GM18519 (cell line): Measurements from ENCODE around the gene SLFN14.
"Not testable (repeated sequence)": the region's sequence is repeated elsewhere in the genome, so short reads cannot be mapped to it uniquely, and the experiment has no call there.

Source experiments
- ATAC-seq: cut with Tn5 transposase; IDR thresholded peaks from one replicate; pipeline ENCODE4 v1.9.1; 2021; ENCODE audit warnings: mild to moderate bottlenecking, moderate library complexity; ENCODE audit not compliant: unreplicated experiment, low FRiP score

SLFN14 gene

GRCh38 chr17:35529326-35529725, 31.3 kb downstream of the SLFN14 start:
- not testable (repeated sequence) for ATAC-seq

DNA sequence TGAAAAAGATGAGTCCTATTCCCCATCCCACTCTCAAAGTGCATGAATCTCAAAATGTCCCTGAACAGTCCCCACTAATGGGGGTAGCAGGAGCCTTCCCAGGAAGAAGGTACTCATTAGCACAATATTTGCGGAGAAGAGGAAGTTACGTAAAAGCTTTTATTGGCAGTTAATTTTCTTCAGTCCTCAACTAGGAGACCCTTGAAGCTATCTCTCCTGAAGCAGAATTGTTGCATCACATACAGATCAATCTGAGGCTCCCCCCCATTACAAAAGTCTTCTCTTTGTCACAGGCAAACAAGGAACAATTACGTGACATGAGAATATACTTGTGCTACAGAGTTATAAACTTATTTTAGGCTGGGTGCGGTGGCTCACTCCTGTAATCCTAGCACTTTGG, 37.3 kb downstream of the SLFN14 start:
- ATAC-seq = no peak

GRCh38 chr17:35521654-35522256, 38.9 kb downstream of the SLFN14 start:
- ATAC-seq = not testable (repeated sequence)

- no peak for ATAC-seq
Measured at GRCh38 chr17:35521150-35521549, 39.5 kb downstream of the SLFN14 start.

DNA sequence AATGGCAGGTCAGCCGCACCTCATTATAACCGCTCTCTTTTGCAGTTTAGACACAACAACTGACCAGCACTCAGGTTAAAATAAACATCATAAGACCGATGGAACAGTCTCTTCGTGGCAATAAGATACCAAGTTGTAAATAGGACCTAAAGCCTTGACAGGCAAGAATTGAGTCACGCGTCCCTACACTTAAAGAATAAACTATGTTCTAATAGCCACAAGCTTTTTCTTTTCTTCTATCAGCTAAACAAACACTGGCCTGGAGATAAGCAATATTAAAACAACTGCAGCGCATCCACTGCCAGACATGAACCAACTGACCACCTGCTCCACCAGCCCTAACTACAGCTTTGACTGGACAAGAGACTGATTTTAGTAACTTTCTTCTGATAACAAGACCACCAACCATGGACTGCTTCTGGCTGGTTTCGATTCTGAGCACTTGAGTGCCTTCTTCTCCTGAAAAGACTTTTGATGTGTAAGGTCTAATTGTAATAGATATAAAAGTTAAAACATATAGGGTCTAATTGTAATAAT, 40.6 kb downstream of the SLFN14 start:
- no peak for ATAC-seq

- no peak for ATAC-seq
Measured at GRCh38 chr17:35519439-35519838, 41.2 kb downstream of the SLFN14 start.

- not testable (repeated sequence) for ATAC-seq
Measured at GRCh38 chr17:35518431-35518830, 42.2 kb downstream of the SLFN14 start.

DNA sequence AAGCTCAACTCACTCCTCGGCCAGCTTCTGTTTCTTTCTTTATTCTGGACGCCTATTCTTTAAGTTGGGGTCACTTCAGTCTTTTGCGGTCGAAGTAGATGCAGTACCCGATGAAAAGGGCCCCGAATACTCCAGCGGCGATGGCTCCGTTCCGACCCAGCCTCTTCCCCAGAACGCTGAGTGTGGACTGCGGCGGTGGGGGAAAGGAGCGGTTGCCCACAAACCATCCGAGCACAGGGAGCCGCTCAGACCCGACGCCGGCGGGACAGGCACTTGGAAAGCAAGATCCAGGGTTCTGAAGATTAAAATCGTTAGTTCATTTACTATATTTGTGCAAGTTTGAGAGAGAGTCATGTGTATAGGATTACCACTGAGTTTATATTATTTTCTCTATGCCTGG, 45.6 kb downstream of the SLFN14 start:
- no peak for ATAC-seq

DNA sequence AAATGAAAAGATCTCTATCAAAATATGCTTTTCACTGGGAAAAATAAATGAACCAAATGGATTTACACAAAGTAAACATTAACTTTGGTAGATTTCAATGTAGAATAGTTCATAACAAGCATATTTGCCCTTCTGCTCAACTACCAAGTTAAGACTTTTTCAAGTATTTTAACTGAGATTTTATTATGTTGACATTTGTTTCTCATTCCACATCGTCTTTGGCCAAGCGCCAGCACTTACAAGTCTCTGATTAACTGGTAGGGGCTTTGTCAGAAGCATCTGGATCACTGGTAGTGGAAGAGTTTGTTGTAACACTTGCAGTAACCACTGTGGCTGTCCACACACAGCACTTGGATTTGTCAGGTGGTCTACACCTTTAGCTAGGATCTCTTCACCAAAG, 46.1 kb downstream of the SLFN14 start:
- ATAC-seq = no peak
